ENCODE results near the gene CCNY.

GRCh38 chr10:35540296-35541164 is 204.2 kb downstream of the CCNY start:
- TF ChIP-seq CTCF (IDR thresholded peaks at IDR 0.05), result no peak
- TF ChIP-seq POLR2A (IDR thresholded peaks at IDR 0.05; ENCODE audit: low read length), result no peak
- TF ChIP-seq RAD21 (conservative IDR thresholded peaks at IDR 0.05 in 1 of 2, IDR thresholded peaks at IDR 0.05 in 1 of 2), result no peak
- TF ChIP-seq USF2 (IDR thresholded peaks at IDR 0.05), result no peak
- TF ChIP-seq REST (IDR thresholded peaks at IDR 0.05), result no peak
- TF ChIP-seq EP300 (IDR thresholded peaks at IDR 0.05), result no peak
